Ascending aorta (tissue), 2 donors: ENCODE data around the gene DTL. TPM values are rescaled to one million over a fixed set of nuclear protein-coding genes. Genes with fewer than 3 reads are reported as not detected.

Experiments
- DNase-seq, 2 donors: peaks; one replicate each; pipeline ENCODE4 v3.0.0-alpha.2; 2019; ENCODE audit warnings: low spot score in 2 of 2
- H3K27ac ChIP-seq, 2 donors: fragments of 200-600 bp; sonication (generic); one replicate each; pipeline ENCODE4 v1.5.1; 2016 to 2017; ENCODE audit warnings: mild to moderate bottlenecking in 1 of 2
- H3K27me3 ChIP-seq: fragments of 200-600 bp; sonication (generic); one replicate; pipeline ENCODE4 v1.5.1; 2017
- H3K36me3 ChIP-seq, 2 donors: fragments of 200-600 bp; sonication (generic); one replicate each; pipeline ENCODE4 v1.5.1; 2016
- H3K4me1 ChIP-seq, 2 donors: fragments of 200-600 bp; sonication (generic); one replicate each; pipeline ENCODE4 v1.5.1; 2016 to 2017; ENCODE audit warnings: mild to moderate bottlenecking in 1 of 2
- H3K4me3 ChIP-seq, 2 donors: fragments of 200-600 bp; sonication (generic); one replicate each; pipeline ENCODE4 v1.5.1; 2016 to 2017; ENCODE audit warnings: mild to moderate bottlenecking in 1 of 2
- H3K9me3 ChIP-seq, 2 donors: fragments of 200-600 bp; sonication (generic); one replicate each; pipeline ENCODE4 v1.5.1; 2016
- intact Hi-C: fragments of 100-400 bp; cut with DNase I; formaldehyde crosslinking; loops from one replicate; pipeline ENCODE4 v1.15.1; 2023
- total RNA-seq: library from RNA; depleted of rRNA; stranded (reverse); fragments of >200 nt; gene quantifications from one replicate; pipeline ENCODE4 v1.1.0, GENCODE V29; 2016
- TF ChIP-seq, protein P1 (sequence below), 3 experiments: fragments of 200-600 bp in 2 of 3; fragments of 450-650 bp in 1 of 3; sonication (generic) in 2 of 3; IDR thresholded peaks; one replicate each; pipeline ENCODE4 v1.5.1; 2016 to 2019; ENCODE audit warnings: antibody characterized with exemption in 3 of 3, mild to moderate bottlenecking in 1 of 3, moderate library complexity in 1 of 3

Gene DTL
- total RNA-seq, 1 donor from 2014 or later, result not detected

- no peak for DNase-seq
- H3K36me3 ChIP-seq, result no peaks in the 10 kb centered on the region
- intact Hi-C loops, result no loop called here
- no peaks in the 10 kb centered on the region for H3K27me3 ChIP-seq
- no peak overlapping the region for H3K4me3 ChIP-seq
- H3K9me3 ChIP-seq, result no peaks in the 10 kb centered on the region
- TF ChIP-seq, protein P1, sequence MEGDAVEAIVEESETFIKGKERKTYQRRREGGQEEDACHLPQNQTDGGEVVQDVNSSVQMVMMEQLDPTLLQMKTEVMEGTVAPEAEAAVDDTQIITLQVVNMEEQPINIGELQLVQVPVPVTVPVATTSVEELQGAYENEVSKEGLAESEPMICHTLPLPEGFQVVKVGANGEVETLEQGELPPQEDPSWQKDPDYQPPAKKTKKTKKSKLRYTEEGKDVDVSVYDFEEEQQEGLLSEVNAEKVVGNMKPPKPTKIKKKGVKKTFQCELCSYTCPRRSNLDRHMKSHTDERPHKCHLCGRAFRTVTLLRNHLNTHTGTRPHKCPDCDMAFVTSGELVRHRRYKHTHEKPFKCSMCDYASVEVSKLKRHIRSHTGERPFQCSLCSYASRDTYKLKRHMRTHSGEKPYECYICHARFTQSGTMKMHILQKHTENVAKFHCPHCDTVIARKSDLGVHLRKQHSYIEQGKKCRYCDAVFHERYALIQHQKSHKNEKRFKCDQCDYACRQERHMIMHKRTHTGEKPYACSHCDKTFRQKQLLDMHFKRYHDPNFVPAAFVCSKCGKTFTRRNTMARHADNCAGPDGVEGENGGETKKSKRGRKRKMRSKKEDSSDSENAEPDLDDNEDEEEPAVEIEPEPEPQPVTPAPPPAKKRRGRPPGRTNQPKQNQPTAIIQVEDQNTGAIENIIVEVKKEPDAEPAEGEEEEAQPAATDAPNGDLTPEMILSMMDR (IDR thresholded peaks at IDR 0.05), result no peak
- H3K4me1 ChIP-seq, result peaks cover 0 to 3% of the 10 kb centered on the region in 2 donors
- H3K27ac ChIP-seq, result no peak overlapping the region
Observed at GRCh38 chr1:212082765-212083406, 47.3 kb downstream of the DTL start.

GRCh38 chr1:212089560-212090163, 54.1 kb downstream of the DTL start:
- H3K9me3 ChIP-seq, result no peaks in the 10 kb centered on the region
- intact Hi-C loops, result no loop called here
- TF ChIP-seq, protein P1 (IDR thresholded peaks at IDR 0.05), result no peak
- no peak overlapping the region for H3K27ac ChIP-seq
- DNase-seq, result no peak
- no peaks in the 10 kb centered on the region for H3K4me1 ChIP-seq
- H3K27me3 ChIP-seq, result no peaks in the 10 kb centered on the region
- H3K36me3 ChIP-seq, result no peaks in the 10 kb centered on the region
- no peak overlapping the region for H3K4me3 ChIP-seq

DNA sequence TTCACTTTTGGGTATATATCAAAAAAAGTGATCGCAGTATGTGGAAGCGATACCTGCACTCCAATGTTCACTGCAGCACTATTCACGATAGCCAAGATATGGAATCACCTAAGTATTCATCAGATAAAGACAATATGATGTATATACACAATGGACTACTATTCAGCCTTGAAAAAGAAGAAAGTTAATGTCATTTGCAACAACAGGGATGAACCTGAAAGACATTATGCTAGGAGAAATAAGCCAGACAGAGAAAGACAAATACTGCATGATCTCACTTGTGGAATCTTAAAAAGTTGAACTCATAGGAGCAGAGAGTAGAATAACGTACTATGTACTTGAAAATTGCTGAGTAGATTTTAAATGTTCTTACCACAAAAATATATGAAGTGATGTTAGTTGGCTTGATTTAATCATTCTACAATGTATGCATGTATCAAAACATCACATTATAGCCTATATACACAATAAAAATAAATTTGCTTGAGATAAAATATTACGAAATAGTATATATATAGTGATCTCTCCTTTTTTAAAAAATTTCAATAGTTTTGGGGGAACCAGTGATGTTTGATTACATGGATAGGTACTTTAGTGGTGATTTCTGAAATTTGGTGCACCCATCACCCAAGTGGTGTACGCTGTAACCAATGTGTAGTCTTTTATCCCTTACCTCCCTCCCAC, 56.0 kb downstream of the DTL start:
- H3K27ac ChIP-seq, result no peak overlapping the region
- DNase-seq, result no peak
- intact Hi-C loops, result no loop called here
- TF ChIP-seq, protein P1 (IDR thresholded peaks at IDR 0.05), result no peak
- no peaks in the 10 kb centered on the region for H3K4me1 ChIP-seq
- H3K36me3 ChIP-seq, result no peaks in the 10 kb centered on the region
- H3K4me3 ChIP-seq, result no peak overlapping the region
- no peaks in the 10 kb centered on the region for H3K27me3 ChIP-seq
- H3K9me3 ChIP-seq, result no peaks in the 10 kb centered on the region

GRCh38 chr1:212097360-212097759, 61.8 kb downstream of the DTL start:
- H3K4me3 ChIP-seq, result no peak overlapping the region
- peaks cover 0 to 12% of the 10 kb centered on the region in 2 donors for H3K9me3 ChIP-seq
- no peaks in the 10 kb centered on the region for H3K27me3 ChIP-seq
- H3K27ac ChIP-seq, result no peak overlapping the region
- TF ChIP-seq, protein P1 (IDR thresholded peaks at IDR 0.05), result no peak
- no peaks in the 10 kb centered on the region for H3K36me3 ChIP-seq
- no peak for DNase-seq
- H3K4me1 ChIP-seq, result no peaks in the 10 kb centered on the region
- intact Hi-C loops, result no loop called here

DNA sequence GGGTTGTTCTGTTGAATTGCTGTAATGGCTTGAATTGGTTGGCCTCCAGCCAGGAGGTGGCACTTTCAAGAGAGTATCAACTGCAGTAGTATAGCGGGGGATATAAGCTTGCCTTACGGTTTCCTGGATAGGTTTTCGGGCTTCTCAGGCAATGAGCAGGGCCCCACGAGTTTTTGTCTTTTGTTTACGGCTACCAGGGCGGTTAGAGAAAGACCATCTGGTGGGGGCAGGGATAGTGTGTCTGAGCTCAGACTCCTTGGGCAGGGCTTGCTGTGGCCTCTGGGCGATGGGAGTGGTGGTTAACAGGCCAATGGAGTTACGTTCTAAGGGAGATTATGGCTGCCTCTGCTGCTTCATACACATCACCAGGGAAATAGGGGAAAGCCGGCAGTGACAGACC, 62.8 kb downstream of the DTL start:
- peaks cover 0 to 12% of the 10 kb centered on the region in 2 donors for H3K9me3 ChIP-seq
- no peak overlapping the region for H3K27ac ChIP-seq
- no peak for DNase-seq
- TF ChIP-seq, protein P1 (IDR thresholded peaks at IDR 0.05), result no peak
- no peaks in the 10 kb centered on the region for H3K36me3 ChIP-seq
- intact Hi-C loops, result no loop called here
- no peaks in the 10 kb centered on the region for H3K27me3 ChIP-seq
- no peak overlapping the region for H3K4me3 ChIP-seq
- H3K4me1 ChIP-seq, result no peaks in the 10 kb centered on the region
